ENCODE data around the gene GSK3B. TPM values are rescaled to one million over a fixed set of nuclear protein-coding genes. Genes with fewer than 3 reads are reported as not detected.

The GSK3B gene
- polyA plus RNA-seq, 1 experiment, result 43.4 TPM

DNA sequence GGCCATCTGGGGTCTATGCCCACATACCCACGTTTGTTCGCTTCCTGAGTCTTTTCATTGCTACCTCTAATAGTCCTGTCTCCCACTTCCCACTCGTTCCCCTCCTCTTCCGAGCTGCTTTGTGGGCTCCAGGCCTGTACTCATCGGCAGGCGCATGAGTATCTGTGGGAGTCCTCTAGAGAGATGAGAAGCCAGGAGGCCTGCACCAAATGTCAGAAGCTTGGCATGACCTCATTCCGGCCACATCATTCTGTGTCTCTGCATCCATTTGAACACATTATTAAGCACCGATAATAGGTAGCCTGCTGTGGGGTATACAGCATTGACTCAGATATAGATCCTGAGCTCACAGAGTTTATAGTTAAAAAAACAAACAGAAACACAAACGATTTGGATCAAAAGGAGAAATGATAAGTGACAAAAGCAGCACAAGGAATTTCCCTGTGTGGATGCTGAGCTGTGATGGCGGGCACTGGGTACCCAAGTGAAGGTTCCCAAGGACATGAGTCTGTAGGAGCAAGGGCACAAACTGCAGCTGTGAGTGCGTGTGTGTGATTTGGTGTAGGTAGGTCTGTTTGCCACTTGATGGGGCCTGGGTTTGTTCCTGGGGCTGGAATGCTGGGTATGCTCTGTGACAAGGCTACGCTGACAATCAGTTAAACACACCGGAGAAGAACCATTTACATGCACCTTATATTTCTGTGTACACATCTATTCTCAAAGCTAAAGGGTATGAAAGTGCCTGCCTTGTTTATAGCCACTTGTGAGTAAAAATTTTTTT, 276.5 kb downstream of the GSK3B start:
- CTCF ChIA-PET, result interaction anchor here (1.1 kb wide), 1 partner anchor 11 kb away, joined by 3 read pairs; no protein-coding TSS in a partner anchor

GRCh38 chr3:119817071-119817470, 277.2 kb downstream of the GSK3B start:
- DNase-seq (ENCODE audit: low read depth, low spot score), result no peak
- H3K27me3 ChIP-seq (ENCODE audit: control insufficient read depth, insufficient read depth, low read length), result peaks cover 19% of the 10 kb centered on the region
- H3K27ac ChIP-seq (ENCODE audit: low read depth, low read length), result no peak overlapping the region
- H3K4me3 ChIP-seq (ENCODE audit: low read depth, low read length), result no peak overlapping the region
- ChIA-PET POLR2A (no interaction called here), CTCF (interaction anchor here (0.7 to 1.1 kb wide), 2 partner anchors 11 to 27 kb away, joined by 3 read pairs; no protein-coding TSS in a partner anchor)
- no peaks in the 10 kb centered on the region; the same call in 1 of the 2 replicates for H3K9me3 ChIP-seq (ENCODE audit: control insufficient read depth, insufficient read depth, low read length)
- no peak for TF ChIP-seq CTCF (IDR thresholded peaks at IDR 0.05; ENCODE audit: low read depth, low read length)

More for the DNA sequence above, 276.5 kb downstream of the GSK3B start:
- POLR2A ChIA-PET, result no interaction called here
- Histone ChIP-seq H3K4me3 (ENCODE audit: low read depth, low read length) (no peak overlapping the region), H3K9me3 (ENCODE audit: control insufficient read depth, insufficient read depth, low read length) (no peaks in the 10 kb centered on the region; the same call in 1 of the 2 replicates), H3K27ac (ENCODE audit: low read depth, low read length) (no peak overlapping the region), H3K27me3 (ENCODE audit: control insufficient read depth, insufficient read depth, low read length) (peaks cover 12% of the 10 kb centered on the region)
- no peak for DNase-seq (ENCODE audit: low read depth, low spot score)
- no peak for TF ChIP-seq CTCF (IDR thresholded peaks at IDR 0.05; ENCODE audit: low read depth, low read length)

- peaks cover 20% of the 10 kb centered on the region for H3K27me3 ChIP-seq (ENCODE audit: control insufficient read depth, insufficient read depth, low read length)
- H3K9me3 ChIP-seq (ENCODE audit: control insufficient read depth, insufficient read depth, low read length), result no peaks in the 10 kb centered on the region; the same call in 1 of the 2 replicates
- H3K4me3 ChIP-seq (ENCODE audit: low read depth, low read length), result no peak overlapping the region
- no peak overlapping the region for H3K27ac ChIP-seq (ENCODE audit: low read depth, low read length)
- no peak for TF ChIP-seq CTCF (IDR thresholded peaks at IDR 0.05; ENCODE audit: low read depth, low read length)
- POLR2A ChIA-PET, result no interaction called here
- CTCF ChIA-PET, result no interaction called here
- DNase-seq (ENCODE audit: low read depth, low spot score), result no peak
Measured at GRCh38 chr3:119815716-119816115, 278.5 kb downstream of the GSK3B start.

- Histone ChIP-seq H3K4me3 (ENCODE audit: low read depth, low read length) (no peak overlapping the region), H3K27ac (ENCODE audit: low read depth, low read length) (no peak overlapping the region), H3K9me3 (ENCODE audit: control insufficient read depth, insufficient read depth, low read length) (no peaks in the 10 kb centered on the region; the same call in 1 of the 2 replicates), H3K27me3 (ENCODE audit: control insufficient read depth, insufficient read depth, low read length) (peaks cover 29% of the 10 kb centered on the region)
- DNase-seq (ENCODE audit: low read depth, low spot score), result no peak
- ChIA-PET POLR2A (no interaction called here), CTCF (no interaction called here)
- no peak for TF ChIP-seq CTCF (IDR thresholded peaks at IDR 0.05; ENCODE audit: low read depth, low read length)
Measured at GRCh38 chr3:119812491-119813058, 281.7 kb downstream of the GSK3B start.

GRCh38 chr3:119810018-119810435, 284.2 kb downstream of the GSK3B start:
- H3K4me3 ChIP-seq (ENCODE audit: low read depth, low read length), result peak overlapping the region; percentile 46
- TF ChIP-seq CTCF (IDR thresholded peaks at IDR 0.05; ENCODE audit: low read depth, low read length), result peak; percentile 33
- DNase-seq (ENCODE audit: low read depth, low spot score), result no peak
- H3K27me3 ChIP-seq (ENCODE audit: control insufficient read depth, insufficient read depth, low read length), result peaks cover 25% of the 10 kb centered on the region
- ChIA-PET POLR2A (no interaction called here), CTCF (no interaction called here)
- H3K27ac ChIP-seq (ENCODE audit: low read depth, low read length), result no peak overlapping the region
- H3K9me3 ChIP-seq (ENCODE audit: control insufficient read depth, insufficient read depth, low read length), result no peaks in the 10 kb centered on the region; the same call in 1 of the 2 replicates

All from AG04450 (cell line).